ENCODE measurements around the gene COL13A1. TPM values are rescaled to one million over a fixed set of nuclear protein-coding genes. Genes with fewer than 3 reads are reported as not detected.

COL13A1 gene
- total and polyA plus RNA-seq, 2 of the 8 experiments (the other 6 are each of a cell fraction or from before 2014, with no cell fraction given) = 2.6 to 5.2 TPM

DNA sequence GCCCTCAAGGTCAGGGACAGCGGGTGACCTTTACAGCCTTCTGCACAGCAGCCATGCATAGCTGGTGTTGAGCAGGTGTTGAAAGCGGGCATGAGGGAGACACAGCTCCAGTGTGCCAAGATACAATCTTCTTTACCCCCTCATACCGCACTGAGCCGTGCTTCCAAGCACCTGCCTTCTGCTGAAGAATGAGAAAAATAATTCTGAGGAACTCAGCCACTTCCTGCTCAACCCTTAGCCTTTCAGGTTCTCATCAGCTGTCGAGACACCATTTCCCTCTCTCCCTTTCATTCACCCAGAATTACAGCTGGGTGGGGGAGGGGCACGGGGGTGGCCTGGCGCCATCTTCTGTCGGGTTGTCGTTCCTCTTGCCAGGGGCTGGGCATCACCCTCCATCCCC, 58.6 kb downstream of the COL13A1 start:
- POLR2A ChIA-PET (ENCODE audit: partially characterized antibody) = interaction anchor here (1.3 kb wide), 1 partner anchor 9 kb away, joined by 5 read pairs; no protein-coding TSS in a partner anchor
- no peak overlapping the region for H3K9ac ChIP-seq (replicated peaks in 1 of 4; ENCODE audit: extremely low read depth in 1 of 4, low read depth in 3 of 4, low read length in 3 of 4)
- H3K36me3 ChIP-seq (ENCODE audit: control insufficient read depth in 2 of 4, insufficient read depth in 4 of 4, low read length in 3 of 4) = no peaks in the 10 kb centered on the region
- H3K14ac ChIP-seq (ENCODE audit: insufficient read length) = no peak overlapping the region
- H2BK20ac ChIP-seq (ENCODE audit: low read length) = peak overlapping the region; percentile 87; the same call in 1 of the 2 replicates
- peak overlapping the region; percentile 83; the same call in 1 of the 2 replicates for H2AK5ac ChIP-seq (ENCODE audit: low read depth, low read length)
- H3K23ac ChIP-seq (ENCODE audit: insufficient read length) = no peak overlapping the region
- WGBS, 2 experiments (ENCODE audit: extremely low coverage in 1 of 2, insufficient coverage in 1 of 2, insufficient read length in 1 of 2, insufficient replicate concordance in 2 of 2, low coverage in 1 of 2, low lambda C conversion rate in 2 of 2, missing lambda C conversion rate in 1 of 2) = 86% methylated on average over 6 of the region's 9 CpGs; no CpG with 5 or more reads in 1 of the 2 experiments
- no peaks in the 10 kb centered on the region for H3K79me1 ChIP-seq (ENCODE audit: low read depth, low read length)
- H3K4me1 ChIP-seq (replicated peaks in 1 of 4; ENCODE audit: control insufficient read depth in 3 of 4, insufficient read depth in 4 of 4, low read length in 3 of 4) = peaks cover 0 to 22% (median 13%) of the 10 kb centered on the region in 4 experiments; a peak in 6 of 7 replicates
- no peaks in the 10 kb centered on the region for H3K9me3 ChIP-seq (ENCODE audit: insufficient read depth in 2 of 2, low read depth in 1 of 2, low read length in 1 of 2)
- peak overlapping the region; percentile 82; the same call in 1 of the 2 replicates for H3K18ac ChIP-seq (ENCODE audit: extremely low read depth, low read length)
- H4K20me1 ChIP-seq (replicated peaks in 1 of 2; ENCODE audit: control insufficient read depth in 1 of 2, insufficient read depth in 2 of 2, low read length in 2 of 2) = no peaks in the 10 kb centered on the region
- peak overlapping the region; percentile 65 for H2BK120ac ChIP-seq (replicated peaks; ENCODE audit: low read depth, low read length)
- no peaks in the 10 kb centered on the region; a peak in 1 of 7 replicates for H3K27me3 ChIP-seq (replicated peaks in 1 of 4; ENCODE audit: control insufficient read depth in 3 of 4, extremely low read depth in 1 of 4, insufficient read depth in 3 of 4, low read length in 3 of 4)
- no peak overlapping the region for H2AFZ ChIP-seq (ENCODE audit: low read length)
- DNase-seq (ENCODE audit: low read depth in 1 of 2, low spot score in 2 of 2) = no peak
- peak overlapping the region; percentile 71 for H3K4ac ChIP-seq (replicated peaks; ENCODE audit: insufficient read length, low read depth, low read length)
- no peaks in the 10 kb centered on the region for H3K79me2 ChIP-seq (ENCODE audit: control insufficient read depth in 1 of 2, insufficient read depth in 2 of 2, low read length in 2 of 2)
- no peak for FAIRE-seq
- CTCF ChIA-PET (ENCODE audit: partially characterized antibody) = interaction anchor here (0.6 to 15.3 kb wide), 20 partner anchors 9 to 650 kb away, joined by 3 to 170 read pairs (median 12); no protein-coding TSS in a partner anchor
- peak overlapping the region; percentile 94; the same call in 1 of the 2 replicates for H2BK12ac ChIP-seq (ENCODE audit: low read depth, low read length)
- no peak overlapping the region for H4K5ac ChIP-seq (ENCODE audit: insufficient read length, low read depth, low read length)
- TF ChIP-seq, protein P1, sequence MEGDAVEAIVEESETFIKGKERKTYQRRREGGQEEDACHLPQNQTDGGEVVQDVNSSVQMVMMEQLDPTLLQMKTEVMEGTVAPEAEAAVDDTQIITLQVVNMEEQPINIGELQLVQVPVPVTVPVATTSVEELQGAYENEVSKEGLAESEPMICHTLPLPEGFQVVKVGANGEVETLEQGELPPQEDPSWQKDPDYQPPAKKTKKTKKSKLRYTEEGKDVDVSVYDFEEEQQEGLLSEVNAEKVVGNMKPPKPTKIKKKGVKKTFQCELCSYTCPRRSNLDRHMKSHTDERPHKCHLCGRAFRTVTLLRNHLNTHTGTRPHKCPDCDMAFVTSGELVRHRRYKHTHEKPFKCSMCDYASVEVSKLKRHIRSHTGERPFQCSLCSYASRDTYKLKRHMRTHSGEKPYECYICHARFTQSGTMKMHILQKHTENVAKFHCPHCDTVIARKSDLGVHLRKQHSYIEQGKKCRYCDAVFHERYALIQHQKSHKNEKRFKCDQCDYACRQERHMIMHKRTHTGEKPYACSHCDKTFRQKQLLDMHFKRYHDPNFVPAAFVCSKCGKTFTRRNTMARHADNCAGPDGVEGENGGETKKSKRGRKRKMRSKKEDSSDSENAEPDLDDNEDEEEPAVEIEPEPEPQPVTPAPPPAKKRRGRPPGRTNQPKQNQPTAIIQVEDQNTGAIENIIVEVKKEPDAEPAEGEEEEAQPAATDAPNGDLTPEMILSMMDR (IDR thresholded peaks at IDR 0.05; ENCODE audit: control extremely low read depth in 1 of 3, insufficient read depth in 1 of 3, low read depth in 1 of 3, low read length in 3 of 3) = peak in 2 of 3 experiments; percentile 4 to 15; a peak in 1 of 4 replicates
- TF ChIP-seq YY1 (IDR thresholded peaks at IDR 0.05; ENCODE audit: low read depth, low read length) = peak; percentile 45; the same call in 1 of the 2 replicates
- TF ChIP-seq SIRT6 (IDR thresholded peaks at IDR 0.05; ENCODE audit: low read length) = no peak
- H2BK15ac ChIP-seq (ENCODE audit: low read length) = peak overlapping the region; percentile 89; the same call in 1 of the 2 replicates
- H3K56ac ChIP-seq (replicated peaks; ENCODE audit: insufficient read length, low read depth, low read length) = no peak overlapping the region
- H4K8ac ChIP-seq (ENCODE audit: extremely low read depth, insufficient read depth, low read length) = no peak overlapping the region; the same call in 1 of the 2 replicates
- no peaks in the 10 kb centered on the region for H3K23me2 ChIP-seq (ENCODE audit: low read depth, low read length)
- H3K27ac ChIP-seq (ENCODE audit: low read depth, low read length) = no peak overlapping the region
- no peak overlapping the region for H3K4me2 ChIP-seq (ENCODE audit: insufficient read depth in 1 of 2, low read depth in 2 of 2, low read length in 2 of 2)
- H4K91ac ChIP-seq (replicated peaks; ENCODE audit: insufficient read length, low read length) = peak overlapping the region; percentile 90
- no peak overlapping the region for H3K4me3 ChIP-seq (ENCODE audit: extremely low read depth in 1 of 4, insufficient read depth in 2 of 4, low read depth in 3 of 4, low read length in 4 of 4)
- peak overlapping the region; percentile 85; the same call in 1 of the 2 replicates for H2BK5ac ChIP-seq (ENCODE audit: low read depth, low read length)

Measured in H1 (cell line).